Spinal cord (tissue), 10 donors: ENCODE results near the gene UCMA. TPM values are rescaled to one million over a fixed set of nuclear protein-coding genes. Genes with fewer than 3 reads are reported as not detected.
"Not testable (repeated sequence)": the region's sequence is repeated elsewhere in the genome, so short reads cannot be mapped to it uniquely, and the experiment has no call there.

ENCODE experiments used
- DNase-seq, 6 donors: peaks; one replicate each; pipeline versions ENCODE4 v3.0.0 to v3.0.0-alpha.2; 2013 to 2015; ENCODE audit warnings: low spot score in 6 of 6, low read depth in 4 of 6
- H3K27ac ChIP-seq: one replicate; pipeline ENCODE4 v1.5.1; 2013; ENCODE audit warnings: low read depth, low read length, control low read depth
- H3K27me3 ChIP-seq: one replicate; pipeline ENCODE4 v1.6.1; 2013; ENCODE audit warnings: low read length; ENCODE audit not compliant: control insufficient read depth, insufficient read depth
- H3K36me3 ChIP-seq: one replicate; pipeline ENCODE4 v1.6.1; 2013; ENCODE audit warnings: low read length; ENCODE audit not compliant: control insufficient read depth, insufficient read depth
- H3K4me1 ChIP-seq: one replicate; pipeline ENCODE4 v1.6.1; 2013; ENCODE audit warnings: low read length; ENCODE audit not compliant: control insufficient read depth, insufficient read depth
- H3K4me3 ChIP-seq: one replicate; pipeline ENCODE4 v1.5.1; 2013; ENCODE audit warnings: low read depth, low read length, control low read depth
- H3K9me3 ChIP-seq: one replicate; pipeline ENCODE4 v1.6.1; 2013; ENCODE audit warnings: low read length; ENCODE audit not compliant: control insufficient read depth, insufficient read depth
- WGBS: methylation state at CpG from one replicate; pipeline ENCODE4 v1.1.5; 2013; ENCODE audit warnings: missing lambda C conversion rate; ENCODE audit not compliant: insufficient coverage; 5-methylcytosine and 5-hydroxymethylcytosine counted together
- polyA plus RNA-seq, 2 donors: library from polyadenylated mRNA; unstranded; fragments of 120-200 nt; gene quantifications; one replicate each; pipeline ENCODE4 v1.2.1, GENCODE V29; 2013; ENCODE audit not compliant: insufficient read length in 2 of 2
- total RNA-seq, 2 donors: library from RNA; depleted of rRNA in 1 of 2; stranded (reverse); fragments of 120-200 nt in 1 of 2; fragments of >200 nt in 1 of 2; gene quantifications; one replicate each; pipeline versions ENCODE4 v1.2.3 to v1.2.4, GENCODE V29; 2013 to 2014
- donor health status: healthy.

UCMA gene
- total and polyA plus RNA-seq, 4 donors = 0.41 to 0.94 (median 0.42) TPM; not detected in 1

GRCh38 chr10:13238271-13239077, 4.3 kb upstream of the UCMA start:
- DNase-seq = no peak
- WGBS = 81% methylated on average over 13 of the region's 16 CpGs
- Histone ChIP-seq H3K27me3 (no peaks in the 10 kb centered on the region), H3K9me3 (no peaks in the 10 kb centered on the region), H3K27ac (no peak overlapping the region), H3K4me3 (no peak overlapping the region), H3K4me1 (peaks cover 8% of the 10 kb centered on the region), H3K36me3 (no peaks in the 10 kb centered on the region)

DNA sequence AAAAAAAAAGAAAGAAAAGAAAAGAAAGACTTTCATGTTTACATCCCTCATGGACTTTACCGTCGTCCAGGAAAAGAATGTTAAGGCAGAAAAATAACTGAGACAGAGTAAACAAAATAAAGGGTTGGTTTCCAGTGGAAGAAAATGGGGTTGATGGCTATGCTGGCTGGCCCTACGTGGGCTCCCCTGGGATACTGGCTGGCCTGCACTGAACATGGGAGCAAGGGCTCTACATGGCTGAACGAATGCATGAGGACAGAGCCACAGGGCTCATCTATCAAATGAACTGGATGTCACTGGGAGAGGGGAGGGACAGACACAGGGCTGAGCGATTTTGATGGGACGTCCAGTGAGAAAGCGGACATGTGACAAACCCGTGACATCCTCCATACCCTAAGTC, 2.5 kb upstream of the UCMA start:
- H3K36me3 ChIP-seq = no peaks in the 10 kb centered on the region
- DNase-seq = no peak
- peaks cover 11% of the 10 kb centered on the region for H3K4me1 ChIP-seq
- no peaks in the 10 kb centered on the region for H3K27me3 ChIP-seq
- no peaks in the 10 kb centered on the region for H3K9me3 ChIP-seq
- no peak overlapping the region for H3K4me3 ChIP-seq
- WGBS = 97% methylated on average over 7 of the region's 8 CpGs
- H3K27ac ChIP-seq = no peak overlapping the region

DNA sequence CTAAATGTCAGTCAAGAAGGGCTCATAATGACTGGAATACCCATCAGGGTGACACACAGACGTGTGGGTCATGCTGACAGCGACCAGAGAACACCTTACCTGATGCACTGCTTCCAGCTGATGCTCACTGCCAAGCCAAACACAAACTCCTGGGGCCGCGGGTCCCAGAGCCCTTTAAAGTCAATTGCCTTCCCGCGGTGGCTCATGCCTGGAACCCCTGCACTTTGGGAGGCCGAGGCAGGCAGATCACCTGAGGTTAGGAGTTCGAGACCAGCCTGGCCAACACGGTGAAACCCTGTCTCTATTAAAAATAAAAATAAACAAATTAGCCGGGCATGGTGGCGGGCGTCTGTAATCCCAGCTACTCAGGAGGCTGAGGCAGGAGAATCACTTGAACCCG, 562 bp upstream of the UCMA start:
- DNase-seq, H3K9me3 ChIP-seq, H3K36me3 ChIP-seq, H3K27ac ChIP-seq, H3K27me3 ChIP-seq, H3K4me3 ChIP-seq: not testable (repeated sequence)
- peaks cover 11% of the 10 kb centered on the region for H3K4me1 ChIP-seq
- WGBS = 80% methylated on average over 7 of the region's 13 CpGs

GRCh38 chr10:13233358-13233757, 816 bp downstream of the UCMA start:
- no peaks in the 10 kb centered on the region for H3K27me3 ChIP-seq
- peaks cover 11% of the 10 kb centered on the region for H3K4me1 ChIP-seq
- H3K36me3 ChIP-seq = no peaks in the 10 kb centered on the region
- no peak overlapping the region for H3K27ac ChIP-seq
- H3K4me3 ChIP-seq = no peak overlapping the region
- H3K9me3 ChIP-seq = no peaks in the 10 kb centered on the region
- no peak for DNase-seq
- WGBS = 41% methylated on average over 9 of the region's 14 CpGs

GRCh38 chr10:13231808-13232207, 2.4 kb downstream of the UCMA start:
- Histone ChIP-seq H3K27ac (no peak overlapping the region), H3K4me1 (peaks cover 11% of the 10 kb centered on the region), H3K9me3 (no peaks in the 10 kb centered on the region), H3K36me3 (no peaks in the 10 kb centered on the region), H3K4me3 (no peak overlapping the region), H3K27me3 (no peaks in the 10 kb centered on the region)
- DNase-seq = no peak
- 64% methylated on average over 5 of the region's 6 CpGs for WGBS

DNA sequence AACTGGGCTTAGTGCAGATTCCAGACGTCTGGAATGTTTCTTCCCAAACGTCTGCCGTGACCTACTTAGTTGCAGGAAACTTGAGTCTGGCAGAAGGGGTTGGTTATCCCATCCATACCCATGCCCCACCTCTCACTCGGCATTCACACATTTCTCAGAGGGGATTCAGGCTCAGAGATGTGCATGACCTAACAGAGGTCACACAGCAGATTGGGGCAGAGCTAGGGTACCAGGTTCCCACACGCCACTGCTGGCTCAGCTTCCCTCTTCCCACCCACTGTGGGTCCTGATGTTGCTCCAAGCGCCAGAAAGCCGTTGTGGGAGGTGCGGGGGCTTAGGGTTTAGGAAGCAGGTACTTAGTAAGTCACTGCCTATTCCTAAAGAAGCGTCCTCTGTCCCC, 3.0 kb downstream of the UCMA start:
- H3K4me1 ChIP-seq = peaks cover 11% of the 10 kb centered on the region
- no peak for DNase-seq
- H3K27me3 ChIP-seq = no peaks in the 10 kb centered on the region
- 80% methylated on average over 8 of the region's 9 CpGs for WGBS
- H3K9me3 ChIP-seq = no peaks in the 10 kb centered on the region
- H3K36me3 ChIP-seq = no peaks in the 10 kb centered on the region
- H3K4me3 ChIP-seq = no peak overlapping the region
- no peak overlapping the region for H3K27ac ChIP-seq

DNA sequence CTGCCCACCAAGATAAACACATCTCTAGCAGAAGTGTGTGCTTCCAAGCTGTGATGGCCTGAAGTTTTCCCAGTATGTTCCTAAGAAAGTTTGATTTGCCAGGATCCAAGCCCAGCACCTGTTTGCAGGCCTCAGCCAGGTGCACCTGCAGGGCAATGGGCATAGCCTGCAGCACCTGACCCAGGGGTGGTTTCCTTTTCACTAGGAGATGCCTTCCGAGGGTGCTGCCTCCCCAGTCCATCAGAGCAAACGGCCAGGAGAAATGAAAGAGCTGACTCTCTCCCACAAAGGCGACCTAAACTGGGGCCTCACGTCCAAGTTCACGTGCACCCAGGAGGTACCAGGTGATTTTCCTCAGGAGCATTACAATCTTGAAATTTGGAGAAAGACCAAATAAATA, 7.1 kb downstream of the UCMA start:
- 90% methylated on average over 5 of the region's 5 CpGs for WGBS
- Histone ChIP-seq H3K36me3 (no peaks in the 10 kb centered on the region), H3K27ac (no peak overlapping the region), H3K27me3 (no peaks in the 10 kb centered on the region), H3K9me3 (no peaks in the 10 kb centered on the region), H3K4me3 (no peak overlapping the region), H3K4me1 (no peaks in the 10 kb centered on the region)
- DNase-seq = no peak

GRCh38 chr10:13225601-13226000, 8.6 kb downstream of the UCMA start:
- Histone ChIP-seq H3K27me3 (no peaks in the 10 kb centered on the region), H3K36me3 (no peaks in the 10 kb centered on the region), H3K4me3 (no peak overlapping the region), H3K27ac (no peak overlapping the region), H3K4me1 (no peaks in the 10 kb centered on the region), H3K9me3 (no peaks in the 10 kb centered on the region)
- DNase-seq = no peak
- WGBS = 50% methylated on average over 1 of the region's 8 CpGs

GRCh38 chr10:13224210-13224995, 9.8 kb downstream of the UCMA start:
- Histone ChIP-seq H3K27me3 (no peaks in the 10 kb centered on the region), H3K4me1 (no peaks in the 10 kb centered on the region), H3K4me3 (no peak overlapping the region), H3K27ac (no peak overlapping the region), H3K36me3 (no peaks in the 10 kb centered on the region), H3K9me3 (no peaks in the 10 kb centered on the region)
- WGBS = 89% methylated on average over 9 of the region's 11 CpGs
- DNase-seq = no peak

DNA sequence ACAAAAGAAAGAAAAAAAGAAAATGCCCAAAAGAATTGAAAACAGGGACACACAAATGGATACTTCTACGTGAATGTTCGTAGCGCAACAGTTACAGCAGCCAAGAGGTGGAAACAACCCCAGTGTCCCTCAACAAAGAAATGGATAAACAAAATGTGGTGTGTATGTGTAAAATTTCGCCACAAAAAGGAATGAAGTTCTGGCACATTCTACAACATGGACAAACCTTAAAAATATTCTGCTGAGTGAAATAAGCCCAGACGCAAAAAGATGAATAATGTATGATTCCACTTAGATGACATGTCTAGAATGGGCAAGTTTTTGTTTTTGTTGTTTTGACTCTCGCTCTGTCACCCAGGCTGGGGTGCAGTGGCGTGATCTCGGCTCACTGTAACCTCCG, 10.9 kb downstream of the UCMA start:
- Histone ChIP-seq H3K4me1 (no peaks in the 10 kb centered on the region), H3K4me3 (no peak overlapping the region), H3K36me3 (no peaks in the 10 kb centered on the region), H3K9me3 (no peaks in the 10 kb centered on the region), H3K27me3 (no peaks in the 10 kb centered on the region), H3K27ac (no peak overlapping the region)
- no peak for DNase-seq
- WGBS = 84% methylated on average over 3 of the region's 9 CpGs
